Right atrium auricular region (tissue), 2 donors: ENCODE measurements around the gene GPC1. TPM values are rescaled to one million over a fixed set of nuclear protein-coding genes. Genes with fewer than 3 reads are reported as not detected.

Source experiments
- DNase-seq: peaks from one replicate; pipeline ENCODE4 v3.0.0-alpha.2; 2019; ENCODE audit warnings: low spot score
- H3K27ac ChIP-seq, 2 donors: fragments of 200-600 bp; sonication (generic); 1 replicate in 1 of 2; 2 replicates in 1 of 2; pipeline ENCODE4 v1.5.1; 2016 to 2019
- H3K27me3 ChIP-seq, 2 donors: fragments of 200-600 bp; sonication (generic); one replicate each; pipeline versions ENCODE4 v1.5.1 to v1.6.0; 2017 to 2019
- H3K36me3 ChIP-seq: fragments of 200-600 bp; sonication (generic); one replicate; pipeline ENCODE4 v1.5.1; 2016
- H3K4me1 ChIP-seq, 2 donors: fragments of 200-600 bp; sonication (generic); one replicate each; pipeline versions ENCODE4 v1.5.1 to v1.6.0; 2017 to 2019
- H3K4me3 ChIP-seq, 2 donors: fragments of 200-600 bp; sonication (generic); 1 replicate in 1 of 2; 2 replicates in 1 of 2; pipeline ENCODE4 v1.5.1; 2017 to 2019; ENCODE audit warnings: mild to moderate bottlenecking in 1 of 2, moderate library complexity in 1 of 2
- H3K9me3 ChIP-seq, 2 donors: fragments of 200-600 bp; sonication (generic); one replicate each; pipeline ENCODE4 v1.5.1; 2019
- total RNA-seq, 2 donors: library from RNA; depleted of rRNA; stranded (reverse); fragments of >200 nt; gene quantifications; one replicate each; pipeline ENCODE4 v1.1.0, GENCODE V29; 2016
- TF ChIP-seq, protein P1 (sequence below), 2 donors: fragments of 200-600 bp; sonication (generic); IDR thresholded peaks; one replicate each; pipeline ENCODE4 v1.5.1; 2019; ENCODE audit warnings: antibody characterized with exemption in 2 of 2

GPC1 gene
- total RNA-seq, 2 donors from 2014 or later = 77.4 to 103 TPM

DNA sequence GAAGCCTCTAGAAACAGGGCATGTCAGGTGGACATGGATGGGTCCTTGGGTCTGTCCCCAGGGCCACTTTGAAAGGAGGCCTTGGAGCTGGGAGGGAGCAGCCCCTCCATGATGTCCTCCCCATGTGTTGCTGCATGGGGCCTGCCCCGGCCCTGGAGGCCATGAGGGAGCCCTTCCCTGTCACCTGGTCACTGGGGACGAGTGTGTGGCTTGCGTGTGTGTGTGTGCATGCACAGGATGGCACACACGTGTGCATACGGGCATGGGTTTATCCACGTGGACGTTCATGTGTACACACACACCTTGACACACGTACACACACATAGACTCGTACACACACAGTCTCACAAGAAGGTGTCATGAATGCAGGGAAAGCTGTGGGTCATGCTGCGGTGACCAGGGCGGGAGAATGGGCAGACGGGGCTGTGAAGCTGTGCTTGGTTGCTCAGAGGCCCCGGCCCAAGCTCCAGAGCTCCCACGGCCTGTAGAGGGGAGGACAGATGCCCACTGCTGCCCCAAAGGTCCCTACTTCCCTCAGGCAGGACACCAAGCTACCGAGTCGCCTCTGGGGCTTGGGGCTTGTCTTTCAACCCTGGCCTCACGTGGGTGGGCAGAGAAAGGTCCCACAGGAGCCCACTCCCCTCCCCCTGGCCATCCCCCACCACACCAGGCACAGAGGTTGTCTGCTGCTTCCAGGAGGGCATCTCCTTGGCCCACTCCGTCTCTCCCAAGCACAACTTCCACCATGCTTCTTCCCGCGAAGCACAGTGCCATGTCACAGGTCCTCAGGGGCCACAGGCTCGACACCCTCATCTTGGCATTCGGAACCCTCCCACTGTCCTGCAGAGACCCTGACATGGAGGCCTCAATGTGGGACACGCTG is 42.3 kb upstream of the GPC1 start:
- H3K27me3 ChIP-seq = no peaks in the 10 kb centered on the region
- no peak overlapping the region for H3K4me3 ChIP-seq
- no peaks in the 10 kb centered on the region for H3K36me3 ChIP-seq
- TF ChIP-seq, protein P1, sequence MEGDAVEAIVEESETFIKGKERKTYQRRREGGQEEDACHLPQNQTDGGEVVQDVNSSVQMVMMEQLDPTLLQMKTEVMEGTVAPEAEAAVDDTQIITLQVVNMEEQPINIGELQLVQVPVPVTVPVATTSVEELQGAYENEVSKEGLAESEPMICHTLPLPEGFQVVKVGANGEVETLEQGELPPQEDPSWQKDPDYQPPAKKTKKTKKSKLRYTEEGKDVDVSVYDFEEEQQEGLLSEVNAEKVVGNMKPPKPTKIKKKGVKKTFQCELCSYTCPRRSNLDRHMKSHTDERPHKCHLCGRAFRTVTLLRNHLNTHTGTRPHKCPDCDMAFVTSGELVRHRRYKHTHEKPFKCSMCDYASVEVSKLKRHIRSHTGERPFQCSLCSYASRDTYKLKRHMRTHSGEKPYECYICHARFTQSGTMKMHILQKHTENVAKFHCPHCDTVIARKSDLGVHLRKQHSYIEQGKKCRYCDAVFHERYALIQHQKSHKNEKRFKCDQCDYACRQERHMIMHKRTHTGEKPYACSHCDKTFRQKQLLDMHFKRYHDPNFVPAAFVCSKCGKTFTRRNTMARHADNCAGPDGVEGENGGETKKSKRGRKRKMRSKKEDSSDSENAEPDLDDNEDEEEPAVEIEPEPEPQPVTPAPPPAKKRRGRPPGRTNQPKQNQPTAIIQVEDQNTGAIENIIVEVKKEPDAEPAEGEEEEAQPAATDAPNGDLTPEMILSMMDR (IDR thresholded peaks at IDR 0.05) = no peak
- H3K4me1 ChIP-seq = no peaks in the 10 kb centered on the region
- DNase-seq = no peak
- H3K9me3 ChIP-seq = no peaks in the 10 kb centered on the region
- H3K27ac ChIP-seq = no peak overlapping the region

DNA sequence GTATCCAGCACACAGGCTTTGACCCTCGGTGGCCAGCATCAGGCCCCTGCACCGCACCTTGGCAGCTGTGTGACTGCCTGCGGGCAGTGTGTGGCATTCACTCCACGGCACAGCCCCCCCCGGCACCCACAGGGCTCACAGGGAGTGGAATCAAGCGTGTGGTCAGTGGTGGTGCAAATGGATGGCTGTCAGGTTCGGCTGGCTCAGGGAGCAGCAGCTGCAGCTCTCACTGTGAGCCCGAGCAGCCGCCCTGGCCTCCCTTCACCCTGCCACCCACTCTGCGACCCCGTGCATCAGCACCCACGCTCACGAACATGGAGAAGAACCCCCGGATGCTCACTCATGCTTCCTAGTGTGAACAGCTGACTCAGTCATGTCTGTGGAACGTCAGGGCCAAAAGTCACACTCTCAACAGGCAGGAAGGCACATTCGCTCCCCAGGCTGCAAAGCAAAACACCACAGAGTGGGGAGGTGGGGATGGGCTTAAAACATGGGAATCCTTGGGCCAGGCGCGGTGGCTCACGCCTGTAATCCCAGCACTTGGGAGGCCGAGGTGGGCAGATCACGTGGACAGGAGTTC is 41.5 kb upstream of the GPC1 start:
- Histone ChIP-seq H3K4me3 (no peak overlapping the region), H3K27ac (no peak overlapping the region), H3K4me1 (no peaks in the 10 kb centered on the region), H3K36me3 (no peaks in the 10 kb centered on the region), H3K9me3 (no peaks in the 10 kb centered on the region), H3K27me3 (no peaks in the 10 kb centered on the region)
- DNase-seq = no peak
- TF ChIP-seq, protein P1 (IDR thresholded peaks at IDR 0.05) = no peak

DNA sequence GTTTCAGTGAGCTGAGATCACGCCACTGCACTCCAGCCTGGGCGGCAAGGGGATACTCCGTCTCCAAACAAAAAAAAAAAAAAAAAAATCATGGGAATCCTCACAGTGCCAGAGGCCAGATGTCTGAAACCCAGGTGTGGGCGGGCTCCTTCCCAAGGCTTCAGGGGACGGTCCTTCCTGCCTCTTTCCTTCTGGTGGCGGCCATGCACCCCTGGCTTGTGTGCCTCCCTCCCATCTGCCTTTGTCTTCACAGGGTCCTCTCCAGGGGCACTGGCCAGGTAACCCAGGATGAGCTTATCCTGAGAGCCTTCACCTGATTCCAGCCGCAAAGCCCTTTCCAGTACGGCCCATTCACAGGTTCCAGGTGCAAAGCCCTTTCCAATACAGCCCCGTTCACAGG is 40.9 kb upstream of the GPC1 start:
- Histone ChIP-seq H3K9me3 (no peaks in the 10 kb centered on the region), H3K4me3 (no peak overlapping the region), H3K36me3 (no peaks in the 10 kb centered on the region), H3K27me3 (no peaks in the 10 kb centered on the region), H3K4me1 (no peaks in the 10 kb centered on the region), H3K27ac (no peak overlapping the region)
- no peak for DNase-seq
- TF ChIP-seq, protein P1 (IDR thresholded peaks at IDR 0.05) = no peak

DNA sequence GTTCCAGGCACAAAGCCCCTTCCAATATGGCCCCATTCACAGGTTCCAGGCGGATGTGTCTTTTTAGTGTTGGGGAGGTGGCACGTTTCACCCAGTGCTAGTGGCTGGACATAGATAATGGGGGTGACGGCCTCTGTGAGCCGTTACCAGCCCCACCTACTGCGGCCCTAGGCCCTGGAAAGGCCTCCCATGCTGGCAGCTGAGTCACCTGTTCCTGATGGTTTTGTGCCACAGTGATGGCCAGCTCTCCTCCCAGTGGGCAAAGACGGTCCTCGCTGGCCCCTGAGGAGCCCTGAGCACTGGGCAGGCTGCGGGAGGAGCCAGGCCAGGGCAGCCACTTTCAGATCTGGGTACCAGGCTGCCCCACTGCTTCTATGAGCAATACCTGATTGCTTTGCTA is 40.0 kb upstream of the GPC1 start:
- no peaks in the 10 kb centered on the region for H3K9me3 ChIP-seq
- no peak overlapping the region for H3K4me3 ChIP-seq
- H3K27me3 ChIP-seq = no peaks in the 10 kb centered on the region
- H3K27ac ChIP-seq = no peak overlapping the region
- TF ChIP-seq, protein P1 (IDR thresholded peaks at IDR 0.05) = no peak
- no peaks in the 10 kb centered on the region for H3K36me3 ChIP-seq
- H3K4me1 ChIP-seq = no peaks in the 10 kb centered on the region
- DNase-seq = no peak

DNA sequence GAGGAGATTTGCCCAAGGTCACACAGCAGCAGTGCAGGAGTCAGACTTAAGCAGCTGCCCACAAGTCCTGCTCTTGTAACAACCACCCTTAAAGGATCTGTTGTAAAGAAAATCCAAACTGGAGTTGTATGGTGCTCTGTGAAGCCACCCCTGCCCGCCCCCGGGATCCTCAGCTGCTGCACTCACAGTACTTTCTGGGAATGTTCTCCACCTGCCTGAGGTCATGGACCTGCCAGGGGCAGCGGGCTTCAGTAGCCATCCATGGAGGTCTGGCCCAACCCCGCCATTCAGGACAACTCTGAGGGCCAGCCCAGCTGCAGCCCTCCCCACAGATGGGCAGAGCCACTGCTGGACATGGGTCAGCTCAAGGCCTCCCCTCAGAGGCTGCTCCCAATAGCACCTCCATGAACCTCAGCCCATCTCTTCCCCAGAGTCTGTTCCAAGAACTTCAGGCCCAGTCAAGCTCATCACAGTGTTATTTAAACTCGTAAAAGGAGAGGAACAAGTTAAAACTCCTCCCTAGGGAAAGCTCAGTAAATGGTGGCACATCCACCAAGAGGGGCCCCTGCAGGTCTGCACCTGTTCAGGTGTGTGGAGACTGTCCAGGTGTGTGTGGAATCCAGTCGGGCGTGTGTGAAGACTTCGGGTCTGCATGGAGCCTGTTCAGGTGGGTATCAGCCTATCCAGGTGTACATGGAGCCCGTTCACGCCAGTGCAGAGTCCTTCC is 39.4 kb upstream of the GPC1 start:
- Histone ChIP-seq H3K36me3 (no peaks in the 10 kb centered on the region), H3K27ac (no peak overlapping the region), H3K9me3 (no peaks in the 10 kb centered on the region), H3K4me1 (no peaks in the 10 kb centered on the region), H3K27me3 (no peaks in the 10 kb centered on the region), H3K4me3 (no peak overlapping the region)
- TF ChIP-seq, protein P1 (IDR thresholded peaks at IDR 0.05) = no peak
- DNase-seq = no peak
